C1 segment of cervical spinal cord (tissue), 14 donors: ENCODE results near the gene CHST15.
A peak's percentile ranks its signal among the peaks of the same experiment; 100 is the strongest.

Source experiments
- DNase-seq, 14 donors: peaks; one replicate each; lab custom pipeline; 2025; lab: John Stamatoyannopoulos, UW

The CHST15 gene

DNA sequence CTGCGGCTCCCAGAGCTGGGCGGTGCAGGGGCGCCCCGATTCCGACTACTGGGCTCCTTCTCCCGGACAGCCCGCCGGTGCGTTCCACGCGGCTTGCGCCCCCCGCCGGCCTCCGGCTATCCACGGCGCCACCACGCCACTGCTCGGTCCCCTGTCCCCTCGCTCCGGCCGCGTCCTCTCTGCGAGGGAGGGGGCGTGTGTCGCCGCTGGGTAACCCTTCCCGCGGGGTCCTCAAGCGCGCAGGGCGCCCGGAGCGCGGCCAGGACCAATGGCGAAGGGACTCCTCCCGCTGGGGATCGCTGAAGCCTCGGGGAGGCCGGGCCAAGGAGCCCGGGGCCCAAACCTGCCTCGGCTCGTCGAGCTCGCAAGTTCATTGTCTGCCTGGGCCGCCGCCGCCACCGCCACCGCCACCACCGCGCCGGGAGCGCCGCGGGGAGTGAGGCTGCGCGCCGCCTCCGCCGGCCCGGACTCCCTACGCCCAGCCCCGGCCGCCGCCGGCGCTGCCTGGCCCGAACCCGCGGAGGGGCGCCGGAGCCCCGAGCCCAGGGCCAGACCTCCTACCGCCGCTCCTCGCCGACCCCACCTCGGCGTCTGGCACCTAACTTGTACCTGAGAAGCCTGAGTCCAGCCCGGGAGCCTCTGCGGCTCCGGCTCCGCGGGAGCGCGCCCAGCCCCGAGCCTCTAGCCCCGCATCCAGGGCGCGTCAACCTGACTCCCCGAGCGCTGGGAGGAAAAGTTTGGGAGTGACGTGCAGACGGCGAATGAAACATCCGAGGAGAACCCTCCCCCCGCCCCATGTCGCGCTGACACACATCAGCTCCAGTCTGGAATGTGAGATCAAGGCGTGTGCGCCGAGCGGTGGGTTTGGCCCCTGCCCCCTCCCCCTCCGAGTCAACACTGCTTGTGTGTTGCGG is at the start of gene CHST15:
Gene CHST15, minus strand, starts transcription at position 739 of the 914 bp plus-strand sequence. CDS start 47,386 bp downstream, outside the sequence.
- peak in 8 of 14 donors; percentile 4 to 77 (median 60) for DNase-seq

GRCh38 chr10:124142960-124143359 is 49.6 kb upstream of the CHST15 start:
- no peak for DNase-seq

DNA sequence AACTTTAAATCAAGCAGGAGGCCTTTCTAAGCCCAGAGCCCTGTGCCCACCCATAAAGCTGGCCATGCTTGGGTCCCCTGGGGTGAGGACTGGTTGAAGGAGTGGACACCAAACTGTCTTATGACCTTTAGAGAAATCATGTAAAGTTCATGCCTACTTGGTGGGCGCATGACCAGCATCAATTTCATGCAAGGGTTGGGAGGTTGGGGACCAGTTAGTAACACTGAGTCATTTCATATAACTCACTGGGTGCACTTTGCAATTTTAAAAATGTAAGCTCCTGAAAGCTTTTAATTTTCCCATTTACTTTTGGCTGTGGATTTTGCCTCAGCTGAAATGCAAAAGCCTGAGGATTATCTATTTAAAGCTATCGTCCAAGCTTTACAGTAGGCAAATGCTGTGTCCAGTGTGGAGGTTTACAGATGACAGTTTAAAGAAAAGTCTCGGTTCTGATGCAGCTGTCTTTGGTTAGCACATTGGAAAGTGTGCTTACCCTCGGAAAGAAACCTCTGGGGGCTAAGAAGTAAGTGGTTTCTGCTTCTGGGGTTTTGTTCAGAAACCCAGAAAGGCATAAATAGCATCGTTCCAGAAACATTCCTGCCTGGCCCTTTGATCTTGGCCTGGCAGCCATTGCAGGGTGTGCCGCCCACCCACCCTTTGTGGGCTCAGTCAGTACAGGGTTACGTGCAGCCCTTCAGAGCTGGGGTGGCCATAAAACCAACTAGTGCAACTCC is 48.8 kb upstream of the CHST15 start:
- no peak for DNase-seq

- DNase-seq = no peak
These were observed 45.5 kb upstream of the CHST15 start for GRCh38 chr10:124138883-124139348.

DNA sequence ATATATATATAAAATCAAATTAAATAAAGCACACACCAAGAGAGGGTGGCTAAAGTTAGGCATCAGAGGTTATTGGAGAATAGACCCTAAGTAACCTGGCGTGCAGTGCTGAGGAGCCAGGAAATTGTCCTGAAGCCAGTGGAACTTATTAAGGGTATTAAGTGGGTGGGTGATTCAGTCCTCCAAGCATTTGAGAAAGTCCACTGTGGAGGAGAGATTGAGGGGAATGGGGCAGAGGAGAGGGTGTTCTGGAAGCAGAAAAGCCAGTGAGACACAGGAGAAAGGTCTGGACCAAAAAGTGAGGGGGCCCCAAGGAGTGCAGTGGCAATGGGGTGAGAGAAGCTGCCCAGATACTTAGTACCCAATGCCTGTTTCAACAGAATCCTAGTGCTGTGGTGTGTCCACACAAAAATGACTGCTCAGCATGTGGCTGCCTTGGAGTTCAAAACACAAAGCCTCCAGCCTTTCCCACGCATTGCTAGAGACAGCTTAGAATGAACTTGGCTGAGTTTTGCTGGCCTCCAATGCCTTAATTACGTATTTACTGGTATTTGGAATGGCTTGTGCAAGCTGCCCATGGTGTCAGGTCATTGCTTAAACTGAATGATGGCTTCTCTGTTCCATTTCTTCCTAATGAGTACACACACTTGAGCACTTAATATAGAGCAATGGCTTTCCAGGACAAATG is 44.9 kb upstream of the CHST15 start:
- peak in 8 of 14 donors; percentile 5 to 65 (median 46) for DNase-seq

GRCh38 chr10:124134251-124134893 is 41.0 kb upstream of the CHST15 start:
- DNase-seq = no peak

DNA sequence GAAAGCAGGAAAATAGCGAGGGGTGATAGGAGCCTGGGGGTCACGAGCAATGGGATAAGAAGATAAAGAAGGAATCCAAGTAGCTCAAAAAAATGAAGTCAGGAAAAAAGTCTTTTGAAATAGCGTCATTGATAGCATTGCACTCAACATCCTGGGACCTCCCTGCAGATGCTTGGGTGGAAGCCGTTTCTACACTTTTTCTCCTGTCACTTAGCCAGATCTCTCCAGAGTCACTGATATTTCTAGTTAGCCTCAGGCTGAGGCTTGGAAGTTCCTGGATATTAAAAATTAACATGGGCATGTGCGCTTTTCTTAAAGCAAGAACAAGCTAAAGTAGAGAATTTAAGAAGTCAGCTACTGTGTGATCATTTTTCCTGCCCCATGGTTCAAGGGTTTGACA is 39.5 kb upstream of the CHST15 start:
- no peak for DNase-seq

GRCh38 chr10:124132306-124132705 is 38.9 kb upstream of the CHST15 start:
- DNase-seq = no peak

GRCh38 chr10:124131172-124131571 is 37.8 kb upstream of the CHST15 start:
- DNase-seq = no peak

GRCh38 chr10:124130198-124130900 is 37.0 kb upstream of the CHST15 start:
- no peak for DNase-seq

- DNase-seq = no peak
These were observed 36.1 kb upstream of the CHST15 start for GRCh38 chr10:124129471-124129870.

GRCh38 chr10:124128811-124129145 is 35.4 kb upstream of the CHST15 start:
- no peak for DNase-seq

DNA sequence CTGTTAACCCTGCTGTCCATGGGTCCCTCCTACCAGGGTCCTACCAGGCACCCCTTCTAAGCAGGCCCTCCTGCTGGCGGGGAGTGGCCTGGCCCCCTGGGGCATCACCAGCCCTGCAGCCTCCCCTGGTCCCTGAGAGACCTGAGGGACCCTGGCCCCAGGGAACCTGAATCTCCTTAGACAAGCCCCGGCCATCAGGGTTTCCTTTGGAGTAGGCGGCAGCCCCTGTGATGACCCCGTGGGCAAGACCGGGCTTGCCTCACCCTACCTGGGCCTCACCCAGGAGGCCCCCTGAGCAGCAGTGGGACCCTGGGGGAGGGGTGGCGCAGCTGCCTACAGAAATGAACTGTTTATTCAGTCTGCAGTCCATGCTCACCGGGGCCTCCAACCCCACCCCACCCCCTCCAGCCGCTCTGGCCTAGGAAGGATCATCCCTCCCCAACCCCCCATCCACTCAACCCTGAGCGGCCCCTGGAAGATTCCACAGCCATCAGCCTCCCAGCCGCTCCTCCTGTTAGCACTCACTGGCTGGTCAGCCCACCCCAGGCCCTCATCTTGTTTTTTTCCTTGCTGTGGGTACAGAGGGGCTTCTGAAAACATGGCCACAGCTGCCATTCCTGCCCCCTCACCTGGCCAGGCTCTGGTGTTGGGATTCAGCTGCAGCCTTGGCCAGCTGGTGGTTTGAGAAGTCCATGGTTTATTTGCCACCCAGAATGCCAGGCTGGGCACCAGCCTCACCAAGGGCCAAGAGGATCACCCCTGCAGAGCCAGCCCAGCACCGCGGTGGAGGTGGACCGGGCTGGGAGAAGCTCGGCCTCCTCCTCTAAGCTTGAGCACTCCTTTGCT is 34.8 kb upstream of the CHST15 start:
- no peak for DNase-seq

DNA sequence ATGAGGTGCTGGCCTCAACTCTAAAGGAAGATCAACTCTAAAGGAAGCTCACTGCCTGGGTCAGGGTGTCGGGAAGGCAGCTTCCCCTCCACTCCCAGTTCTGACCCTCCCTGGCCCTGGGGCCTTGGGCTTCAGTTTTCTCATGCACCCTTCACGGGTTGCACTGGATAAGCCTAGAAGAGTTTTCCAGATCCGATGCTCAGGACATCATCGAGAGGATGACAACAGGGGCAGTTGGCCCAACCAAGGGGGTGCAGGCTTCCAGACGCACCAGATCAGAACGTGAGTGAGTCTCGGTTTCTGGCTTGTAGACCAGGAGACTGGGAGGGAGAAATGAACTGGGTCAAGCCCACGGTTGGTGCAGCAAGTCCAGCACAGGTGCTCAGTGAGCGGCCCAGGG is 34.2 kb upstream of the CHST15 start:
- DNase-seq = no peak

DNA sequence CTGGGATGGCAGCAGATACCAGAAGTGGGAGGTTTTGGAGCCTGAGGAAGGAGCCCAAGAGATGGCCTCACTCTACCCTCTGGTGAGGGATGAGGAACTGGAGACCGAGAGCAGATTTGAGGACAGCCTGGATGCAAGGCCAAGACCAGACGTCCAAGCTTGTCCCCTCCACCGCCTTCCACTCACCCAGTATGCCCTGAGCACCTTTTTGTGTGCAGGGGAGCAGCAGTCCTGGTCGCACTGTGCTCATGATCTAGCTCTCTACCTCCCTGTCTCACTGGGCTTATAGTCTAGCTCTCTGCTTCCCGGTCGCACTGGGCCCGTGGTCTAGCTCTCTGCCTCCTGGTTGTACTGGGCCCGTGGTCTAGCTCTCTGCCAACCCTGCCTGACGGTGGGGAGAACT is 33.6 kb upstream of the CHST15 start:
- no peak for DNase-seq

DNA sequence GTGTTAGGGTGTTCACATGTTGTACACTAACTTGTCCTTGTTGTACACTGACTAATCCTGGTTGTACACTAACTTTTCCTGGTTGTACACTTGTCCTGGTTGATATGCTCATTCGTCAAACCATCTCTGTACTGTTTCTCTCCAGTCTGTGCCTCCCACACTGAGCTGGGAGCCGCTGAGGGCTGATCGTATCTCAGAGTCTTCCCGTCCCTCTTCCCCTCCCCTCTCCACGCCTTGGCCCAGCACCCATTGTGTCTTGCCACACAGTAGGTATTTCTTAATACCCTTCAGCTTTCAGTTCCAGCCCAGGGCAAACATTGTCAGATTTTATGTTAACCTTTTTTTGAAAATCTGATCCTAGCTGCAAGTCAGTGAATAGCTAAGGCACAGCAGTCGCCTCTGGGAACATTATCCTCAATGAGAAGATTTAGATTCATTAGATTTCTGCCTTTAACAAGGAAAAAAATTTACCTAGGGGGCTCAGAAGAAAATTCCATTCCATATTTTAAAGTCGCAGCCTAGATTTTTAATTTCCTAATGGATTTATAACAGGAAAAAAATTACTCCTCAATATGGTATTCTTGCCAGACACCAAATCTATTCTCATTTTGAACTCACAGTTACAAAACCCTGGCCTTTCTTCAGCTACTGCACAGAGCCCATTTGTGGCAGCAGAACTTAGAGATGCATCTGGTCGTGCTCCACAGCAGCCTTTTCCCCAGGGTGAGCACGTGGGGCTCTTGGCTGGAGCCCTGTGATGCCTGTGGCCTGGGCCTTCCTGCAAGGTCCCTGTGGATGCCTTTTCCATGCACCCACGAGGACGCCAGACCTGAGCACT is 33.0 kb upstream of the CHST15 start:
- DNase-seq = no peak

DNA sequence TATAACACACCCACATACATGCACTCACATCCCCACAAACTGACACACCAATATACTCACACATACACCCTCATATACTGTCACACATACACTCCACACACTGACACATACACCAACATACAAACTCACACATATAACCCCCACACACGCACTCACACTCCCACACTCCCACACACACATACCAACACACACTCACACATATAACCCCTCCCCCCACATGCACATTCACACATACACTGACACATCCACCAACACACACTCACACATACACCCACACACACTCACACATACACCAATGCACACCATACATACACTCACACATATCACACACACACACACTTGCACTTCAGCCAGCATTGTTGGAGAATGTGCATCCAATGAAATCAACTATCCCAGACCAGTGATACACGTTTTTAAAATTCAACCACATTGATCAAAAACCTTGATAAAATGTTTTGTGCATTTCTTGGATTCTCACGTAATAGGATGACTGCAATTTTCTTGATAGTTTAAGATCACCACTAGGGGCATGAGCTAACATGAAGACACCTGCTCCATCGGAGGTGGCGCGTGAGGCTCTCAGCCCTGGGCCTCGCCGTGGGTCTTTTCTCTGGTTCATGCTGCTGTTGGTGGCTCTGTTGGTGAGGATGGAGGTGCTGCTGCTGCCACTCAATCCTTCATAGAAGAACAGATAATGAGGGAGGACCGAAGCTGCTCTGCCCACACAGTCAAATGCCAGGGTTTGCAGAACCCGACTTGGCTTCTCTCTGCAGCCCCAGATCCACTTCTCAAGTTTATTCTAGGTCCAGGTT is 32.1 kb upstream of the CHST15 start:
- no peak for DNase-seq

DNA sequence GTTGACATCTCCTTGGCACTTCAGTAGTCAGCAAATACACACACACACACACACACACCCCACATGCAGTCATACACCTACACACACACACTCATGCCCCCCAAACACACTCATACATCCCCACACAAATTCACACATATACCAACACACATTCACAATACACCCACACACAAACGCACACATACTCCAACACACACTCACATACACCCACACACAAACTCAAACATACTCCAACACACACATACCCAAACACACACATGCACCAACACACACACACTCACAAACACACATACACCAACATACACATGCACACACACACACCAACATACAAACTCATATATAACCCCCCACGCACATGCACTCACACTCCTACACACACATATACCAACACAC is 31.4 kb upstream of the CHST15 start:
- DNase-seq = no peak
